ENCODE results near the gene EHBP1. TPM values are rescaled to one million over a fixed set of nuclear protein-coding genes. Genes with fewer than 3 reads are reported as not detected.
A peak's percentile ranks its signal among the peaks of the same experiment; 100 is the strongest.

The EHBP1 gene
- polyA plus RNA-seq, 1 of the 3 experiments (the other 2 are of a cell fraction): 62.7 TPM

GRCh38 chr2:63047321-63048279 lies 342.1 kb downstream of the EHBP1 start:
- DNase-seq: peak; percentile 63
- Histone ChIP-seq H3K36me3 (replicated peaks in 1 of 2; ENCODE audit: control insufficient read depth in 1 of 2, insufficient read depth in 2 of 2, low read length in 1 of 2) (peaks cover 0 to 13% of the 10 kb centered on the region in 2 experiments), H3K4me2 (no peak overlapping the region), H3K9ac (no peak overlapping the region), H3K27ac (ENCODE audit: low read depth in 2 of 2, low read length in 1 of 2) (no peak overlapping the region), H3K27me3 (ENCODE audit: insufficient read depth) (no peaks in the 10 kb centered on the region; the same call in 1 of the 2 replicates), H3K4me1 (ENCODE audit: control insufficient read depth in 1 of 2, insufficient read depth in 2 of 2, low read depth in 1 of 2, low read length in 1 of 2) (peaks cover 6 to 9% of the 10 kb centered on the region in 2 experiments; a peak in 2 of 4 replicates), H3K79me2 (ENCODE audit: insufficient read depth) (no peaks in the 10 kb centered on the region), H3F3A (replicated peaks; ENCODE audit: insufficient read depth) (no peaks in the 10 kb centered on the region), H3K9me3 (no peaks in the 10 kb centered on the region), H3K4me3 (ENCODE audit: low read depth in 2 of 2, low read length in 1 of 2) (no peak overlapping the region; a peak in 1 of 4 replicates), H3K9me2 (no peaks in the 10 kb centered on the region), H2AFZ (ENCODE audit: low read depth) (no peak overlapping the region), H4K20me1 (ENCODE audit: insufficient read depth) (no peaks in the 10 kb centered on the region)
- TF ChIP-seq CTCF (IDR thresholded peaks at IDR 0.05): no peak
- TF ChIP-seq USF2 (IDR thresholded peaks at IDR 0.05; ENCODE audit: borderline replicate concordance, low read depth, low read length): no peak
- TF ChIP-seq EP300 (IDR thresholded peaks at IDR 0.05; ENCODE audit: borderline replicate concordance in 1 of 2, low read depth in 1 of 2, low read length in 1 of 2): no peak
- TF ChIP-seq TAF1 (IDR thresholded peaks at IDR 0.05; ENCODE audit: borderline replicate concordance, low read depth, low read length): no peak
- no peak for TF ChIP-seq GATA2 (CRISPR knock-in tag; IDR thresholded peaks at IDR 0.05)
- TF ChIP-seq SIN3A (IDR thresholded peaks at IDR 0.05; ENCODE audit: borderline replicate concordance, low read depth, low read length): no peak
- TF ChIP-seq FOXM1 (IDR thresholded peaks at IDR 0.05; ENCODE audit: low read depth): no peak
- no peak for TF ChIP-seq POLR2AphosphoS5 (IDR thresholded peaks at IDR 0.05; ENCODE audit: low read depth, low read length)
- TF ChIP-seq USF1 (IDR thresholded peaks at IDR 0.05; ENCODE audit: borderline replicate concordance, low read depth): no peak
- no peak for TF ChIP-seq EZH2phosphoT487 (IDR thresholded peaks at IDR 0.05; ENCODE audit: borderline replicate concordance, low read depth)
- TF ChIP-seq RCOR1 (IDR thresholded peaks at IDR 0.05; ENCODE audit: low read length): no peak
- TF ChIP-seq CHD2 (IDR thresholded peaks at IDR 0.05; ENCODE audit: low read length, partially characterized antibody): no peak
- TF ChIP-seq RXRA (IDR thresholded peaks at IDR 0.05; ENCODE audit: borderline replicate concordance, low read depth): no peak
- TF ChIP-seq PBX3 (IDR thresholded peaks at IDR 0.05): no peak
- no peak for TF ChIP-seq GABPA (IDR thresholded peaks at IDR 0.05; ENCODE audit: low read depth)
- CTCF ChIA-PET: interaction anchor here (0.6 to 1.3 kb wide), 8 partner anchors 10 to 1020 kb away, joined by 3 to 4 read pairs (median 3); no protein-coding TSS in a partner anchor
- POLR2A ChIA-PET: no interaction called here
- 82% methylated on average over 64 of the region's 71 CpGs for WGBS (ENCODE audit: low lambda C conversion rate)
